IMR-90 (cell line): ENCODE results near the gene WASL. TPM values are rescaled to one million over a fixed set of nuclear protein-coding genes. Genes with fewer than 3 reads are reported as not detected.

Experiments used
- ATAC-seq: fragments of 200-7000 bp; cut with Tn5 transposase; 2 replicates; pipeline ENCODE4 v1.9.1; 2020; ENCODE audit warnings: low read depth, mild to moderate bottlenecking, moderate library complexity
- BruUV-seq: library from RNA; stranded (reverse); fragments of 400-500 nt; replicated peaks from 2 replicates; lab custom pipeline; 2021; lab: Mats Ljungman, UMichigan
- CTCF ChIA-PET: fragments of 300-600 bp; formaldehyde crosslinking; extraction: SDS; loops from one replicate; lab custom pipeline; 2021; ENCODE audit warnings: antibody characterized with exemption; lab: Yijun Ruan, JAX
- POLR2A ChIA-PET: fragments of 300-600 bp; sonication (Branson Sonifier 250); formaldehyde crosslinking; loops from one replicate; lab custom pipeline; 2022; ENCODE audit warnings: antibody characterized with exemption; ENCODE audit not compliant: unreplicated experiment; lab: Charles Lee
- DNase-seq: peaks from one replicate; pipeline ENCODE4 v3.0.0; 2013
- H2AFZ ChIP-seq: replicated peaks from 2 replicates; pipeline ENCODE3; 2013; ENCODE audit warnings: low read length, mild to moderate bottlenecking; ENCODE audit not compliant: poor library complexity
- H2AK5ac ChIP-seq: 2 replicates; pipeline ENCODE4 v1.6.1; 2013; ENCODE audit warnings: low read depth, low read length, inconsistent platforms
- H2AK9ac ChIP-seq: replicated peaks from 2 replicates; pipeline ENCODE3; 2013; ENCODE audit warnings: mild to moderate bottlenecking, low read depth, low read length, moderate library complexity; ENCODE audit not compliant: poor library complexity
- H2BK120ac ChIP-seq: 2 replicates; pipeline ENCODE4 v1.6.1; 2013; ENCODE audit warnings: low read depth, low read length, inconsistent platforms
- H2BK15ac ChIP-seq: 3 replicates; pipeline ENCODE4 v1.6.1; 2013; ENCODE audit warnings: low read depth, low read length, inconsistent platforms
- H2BK20ac ChIP-seq: 2 replicates; pipeline ENCODE4 v1.6.1; 2013; ENCODE audit warnings: low read depth, mild to moderate bottlenecking, inconsistent platforms, low read length, moderate library complexity
- H2BK5ac ChIP-seq: 2 replicates; pipeline ENCODE4 v1.6.1; 2013; ENCODE audit warnings: mild to moderate bottlenecking, low read depth, low read length, inconsistent platforms; ENCODE audit not compliant: poor library complexity, severe bottlenecking
- H3K14ac ChIP-seq: replicated peaks from 2 replicates; pipeline ENCODE4 v1.6.1; 2013; ENCODE audit warnings: low read depth, low read length, inconsistent platforms
- H3K18ac ChIP-seq: 2 replicates; pipeline ENCODE4 v1.6.1; 2013; ENCODE audit warnings: low read depth, low read length, control low read depth
- H3K23ac ChIP-seq: 2 replicates; pipeline ENCODE4 v1.6.1; 2013; ENCODE audit warnings: low read depth, low read length, inconsistent platforms
- H3K27ac ChIP-seq: 2 replicates; pipeline ENCODE4 v1.5.1; 2013; ENCODE audit warnings: mild to moderate bottlenecking, control low read depth, low read length; ENCODE audit not compliant: insufficient read depth
- H3K27me3 ChIP-seq: 2 replicates; pipeline ENCODE4 v1.6.1; 2013; ENCODE audit warnings: low read length; ENCODE audit not compliant: control insufficient read depth, insufficient read depth
- H3K36me3 ChIP-seq: 2 replicates; pipeline ENCODE4 v1.6.1; 2013; ENCODE audit warnings: low read length, mixed read lengths; ENCODE audit not compliant: control insufficient read depth, insufficient read depth
- H3K4ac ChIP-seq: 2 replicates; pipeline ENCODE4 v1.6.1; 2013; ENCODE audit warnings: low read depth, low read length, inconsistent platforms
- H3K4me1 ChIP-seq: 2 replicates; pipeline ENCODE4 v1.6.1; 2013; ENCODE audit warnings: low read length, mixed read lengths; ENCODE audit not compliant: control insufficient read depth, insufficient read depth
- H3K4me2 ChIP-seq: 2 replicates; pipeline ENCODE4 v1.6.1; 2013; ENCODE audit warnings: low read depth, mild to moderate bottlenecking, control low read depth, low read length, moderate library complexity
- H3K4me3 ChIP-seq: 2 replicates; pipeline ENCODE4 v1.5.1; 2013; ENCODE audit warnings: low read depth, mild to moderate bottlenecking, control low read depth, low read length, moderate library complexity; ENCODE audit not compliant: insufficient read depth
- H3K56ac ChIP-seq: 2 replicates; pipeline ENCODE4 v1.6.1; 2013; ENCODE audit warnings: low read length, inconsistent platforms; ENCODE audit not compliant: insufficient read depth; ENCODE audit errors: extremely low read depth
- H3K79me1 ChIP-seq, 2 experiments: 2 replicates each; pipeline ENCODE4 v1.6.1; 2013; ENCODE audit warnings: low read length in 2 of 2, inconsistent platforms in 1 of 2, low read depth in 1 of 2
- H3K9ac ChIP-seq: 2 replicates; pipeline ENCODE4 v1.6.1; 2013; ENCODE audit warnings: low read depth, low read length, control low read depth
- H3K9me1 ChIP-seq: 2 replicates; pipeline ENCODE4 v1.6.1; 2013; ENCODE audit warnings: low read length, inconsistent platforms; ENCODE audit not compliant: insufficient read depth
- H3K9me3 ChIP-seq: 2 replicates; pipeline ENCODE4 v1.6.1; 2013; ENCODE audit warnings: low read length; ENCODE audit not compliant: control insufficient read depth, insufficient read depth
- H4K20me1 ChIP-seq: 2 replicates; pipeline ENCODE4 v1.6.1; 2013; ENCODE audit warnings: low read length, inconsistent platforms; ENCODE audit not compliant: insufficient read depth
- H4K5ac ChIP-seq: 2 replicates; pipeline ENCODE4 v1.6.1; 2013; ENCODE audit warnings: mild to moderate bottlenecking, low read depth, low read length, control low read depth
- H4K8ac ChIP-seq, 2 experiments: 2 replicates each; pipeline ENCODE4 v1.6.1; 2013; ENCODE audit warnings: low read depth in 2 of 2, low read length in 2 of 2, control low read depth in 1 of 2, inconsistent platforms in 1 of 2
- H4K91ac ChIP-seq: 2 replicates; pipeline ENCODE4 v1.6.1; 2013; ENCODE audit warnings: low read depth, low read length, inconsistent platforms; ENCODE audit not compliant: insufficient read depth
- WGBS, 2 experiments: methylation state at CpG; one replicate each; pipeline versions ENCODE4 v1.1.5 to v1.1.7; 2013; ENCODE audit warnings: missing lambda C conversion rate in 2 of 2; ENCODE audit not compliant: insufficient read length in 1 of 2; ENCODE audit errors: extremely low coverage in 2 of 2; 5-methylcytosine and 5-hydroxymethylcytosine counted together
- dilution Hi-C: fragments of 300-500 bp; cut with HindIII; formaldehyde crosslinking; loops from one replicate; pipeline ENCODE4 v1.14.3; 2018; ENCODE audit warnings: low sequenced_read_pairs; ENCODE audit not compliant: unreplicated experiment
- in situ Hi-C: fragments of 300-500 bp; cut with MboI; formaldehyde crosslinking; loops from 3 replicates; pipeline ENCODE4 v1.14.3; 2019; ENCODE audit warnings: low sequenced_read_pairs, inconsistent platforms, mixed read lengths
- intact Hi-C: fragments of 100-400 bp; cut with micrococcal nuclease; formaldehyde crosslinking; loops from 2 replicates; pipeline ENCODE4 v1.10.0; 2022
- polyA plus RNA-seq, 3 experiments: library from polyadenylated mRNA; depleted of rRNA; stranded (reverse); fragments of >200 nt; gene quantifications; 2 replicates each; pipeline ENCODE4 v1.2.3, GENCODE V29; 2012; ENCODE audit warnings: low replicate concordance in 1 of 3
- total RNA-seq: library from RNA; depleted of rRNA; stranded (reverse); fragments of >200 nt; gene quantifications from 2 replicates; pipeline ENCODE4 v1.2.3, GENCODE V29; 2012
- TF ChIP-seq, protein P1 (sequence below): fragments of 150-350 bp; IDR thresholded peaks from 2 replicates; pipeline ENCODE4 v1.6.1; 2016; ENCODE audit warnings: low read depth, mild to moderate bottlenecking, low read length, moderate library complexity, borderline replicate concordance

The WASL gene
- total and polyA plus RNA-seq, 2 of the 4 experiments (the other 2 are of a cell fraction) = 2.3 to 7.9 TPM

DNA sequence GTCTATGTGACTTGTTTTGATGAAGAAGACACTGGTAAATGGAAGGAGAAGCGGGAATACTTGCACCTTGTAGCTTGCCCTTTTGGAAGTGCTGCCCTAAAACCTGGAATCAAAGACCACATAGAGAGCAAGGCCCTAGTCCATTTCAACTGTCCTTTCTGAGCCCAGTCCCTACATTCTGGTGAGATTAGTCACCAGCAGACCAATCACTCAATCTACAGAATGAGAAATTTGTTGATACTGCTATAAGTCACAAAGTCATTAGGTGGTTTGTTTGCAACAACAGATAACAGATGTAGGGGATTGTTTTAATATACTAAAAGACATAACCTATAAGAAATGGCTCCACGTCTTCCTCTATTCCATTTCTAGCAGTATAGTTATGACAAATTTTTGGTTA, 33.6 kb downstream of the WASL start:
- no peak overlapping the region for H3K4me2 ChIP-seq
- no peak overlapping the region for H4K5ac ChIP-seq
- H3K4ac ChIP-seq = no peak overlapping the region
- H3K14ac ChIP-seq = no peak overlapping the region
- H3K4me3 ChIP-seq = no peak overlapping the region
- H2BK20ac ChIP-seq = no peak overlapping the region
- H3K36me3 ChIP-seq = no peaks in the 10 kb centered on the region
- TF ChIP-seq, protein P1, sequence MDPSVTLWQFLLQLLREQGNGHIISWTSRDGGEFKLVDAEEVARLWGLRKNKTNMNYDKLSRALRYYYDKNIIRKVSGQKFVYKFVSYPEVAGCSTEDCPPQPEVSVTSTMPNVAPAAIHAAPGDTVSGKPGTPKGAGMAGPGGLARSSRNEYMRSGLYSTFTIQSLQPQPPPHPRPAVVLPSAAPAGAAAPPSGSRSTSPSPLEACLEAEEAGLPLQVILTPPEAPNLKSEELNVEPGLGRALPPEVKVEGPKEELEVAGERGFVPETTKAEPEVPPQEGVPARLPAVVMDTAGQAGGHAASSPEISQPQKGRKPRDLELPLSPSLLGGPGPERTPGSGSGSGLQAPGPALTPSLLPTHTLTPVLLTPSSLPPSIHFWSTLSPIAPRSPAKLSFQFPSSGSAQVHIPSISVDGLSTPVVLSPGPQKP = no peak
- BruUV-seq = no TSS peak
- no peak overlapping the region for H2AK9ac ChIP-seq
- peaks cover 22 to 61% of the 10 kb centered on the region in 2 experiments for H3K79me1 ChIP-seq
- in situ Hi-C loops = no loop called here
- no peak overlapping the region for H3K18ac ChIP-seq
- POLR2A ChIA-PET = no interaction called here
- CTCF ChIA-PET = no interaction called here
- no peak overlapping the region for H2BK120ac ChIP-seq
- intact Hi-C loops = no loop called here
- H3K9me1 ChIP-seq = peaks cover 16% of the 10 kb centered on the region
- ATAC-seq (no peak), DNase-seq (peak; percentile 9)
- H3K4me1 ChIP-seq = peaks cover 16% of the 10 kb centered on the region
- no peak overlapping the region for H2AK5ac ChIP-seq
- H3K9ac ChIP-seq = no peak overlapping the region
- no peak overlapping the region for H4K91ac ChIP-seq
- no CpG with 5 or more reads among the region's 2 CpGs for WGBS, 2 experiments
- H4K8ac ChIP-seq = no peak overlapping the region
- no peak overlapping the region for H2BK15ac ChIP-seq
- H3K27me3 ChIP-seq = no peaks in the 10 kb centered on the region
- H3K56ac ChIP-seq = no peak overlapping the region
- H3K9me3 ChIP-seq = no peaks in the 10 kb centered on the region
- H4K20me1 ChIP-seq = peaks cover 41% of the 10 kb centered on the region; the same call in 1 of the 2 replicates
- no peak overlapping the region for H3K27ac ChIP-seq
- dilution Hi-C loops = no loop called here
- H2BK5ac ChIP-seq = no peak overlapping the region
- no peak overlapping the region for H3K23ac ChIP-seq
- no peak overlapping the region for H2AFZ ChIP-seq
